ENCODE measurements around the gene IMMP2L. TPM values are rescaled to one million over a fixed set of nuclear protein-coding genes. Genes with fewer than 3 reads are reported as not detected.
A peak's percentile ranks its signal among the peaks of the same experiment; 100 is the strongest.

The IMMP2L gene
- total RNA-seq, 1 donor from 2014 or later, result 21.5 TPM

DNA sequence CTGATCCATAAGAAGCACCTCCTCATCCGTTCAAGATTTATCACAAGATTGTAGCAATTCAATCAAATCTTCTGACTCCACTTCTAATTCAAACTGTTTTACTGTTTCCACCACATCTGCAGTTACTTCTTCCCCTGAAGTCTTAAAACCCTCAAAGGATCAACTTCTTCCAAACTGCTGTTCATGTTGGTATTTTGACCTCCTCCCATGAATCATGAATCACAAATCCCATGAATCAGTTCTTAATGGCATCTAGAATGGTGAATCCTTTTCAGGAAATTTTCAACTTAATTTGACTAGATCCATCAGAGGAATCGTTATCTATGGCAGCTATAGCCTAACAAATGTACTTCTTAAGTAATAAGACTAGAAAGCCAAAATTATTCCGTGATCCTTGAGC lies 122.3 kb downstream of the IMMP2L start:
- Histone ChIP-seq H3K4me1 (no peaks in the 10 kb centered on the region), H3K9ac (no peak overlapping the region), H4K20me1 (ENCODE audit: low read depth) (no peaks in the 10 kb centered on the region), H3K79me2 (ENCODE audit: low read depth) (no peaks in the 10 kb centered on the region), H3F3A (ENCODE audit: low read depth) (no peaks in the 10 kb centered on the region), H3K27ac (no peak overlapping the region), H2AFZ (replicated peaks) (no peak overlapping the region), H3K27me3 (no peaks in the 10 kb centered on the region), H3K4me3 (no peak overlapping the region), H3K4me2 (no peak overlapping the region), H3K36me3 (no peaks in the 10 kb centered on the region), H3K9me3 (ENCODE audit: low read depth) (no peaks in the 10 kb centered on the region)
- no peak for TF ChIP-seq EZH2 (IDR thresholded peaks at IDR 0.05)
- TF ChIP-seq, protein P1, sequence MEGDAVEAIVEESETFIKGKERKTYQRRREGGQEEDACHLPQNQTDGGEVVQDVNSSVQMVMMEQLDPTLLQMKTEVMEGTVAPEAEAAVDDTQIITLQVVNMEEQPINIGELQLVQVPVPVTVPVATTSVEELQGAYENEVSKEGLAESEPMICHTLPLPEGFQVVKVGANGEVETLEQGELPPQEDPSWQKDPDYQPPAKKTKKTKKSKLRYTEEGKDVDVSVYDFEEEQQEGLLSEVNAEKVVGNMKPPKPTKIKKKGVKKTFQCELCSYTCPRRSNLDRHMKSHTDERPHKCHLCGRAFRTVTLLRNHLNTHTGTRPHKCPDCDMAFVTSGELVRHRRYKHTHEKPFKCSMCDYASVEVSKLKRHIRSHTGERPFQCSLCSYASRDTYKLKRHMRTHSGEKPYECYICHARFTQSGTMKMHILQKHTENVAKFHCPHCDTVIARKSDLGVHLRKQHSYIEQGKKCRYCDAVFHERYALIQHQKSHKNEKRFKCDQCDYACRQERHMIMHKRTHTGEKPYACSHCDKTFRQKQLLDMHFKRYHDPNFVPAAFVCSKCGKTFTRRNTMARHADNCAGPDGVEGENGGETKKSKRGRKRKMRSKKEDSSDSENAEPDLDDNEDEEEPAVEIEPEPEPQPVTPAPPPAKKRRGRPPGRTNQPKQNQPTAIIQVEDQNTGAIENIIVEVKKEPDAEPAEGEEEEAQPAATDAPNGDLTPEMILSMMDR (IDR thresholded peaks at IDR 0.05), result no peak
- TF ChIP-seq EZH2phosphoT487 (IDR thresholded peaks at IDR 0.05), result no peak
- Mint-ChIP-seq H3K27me3 (ENCODE audit: insufficient read depth, low read depth) (peaks cover 3% of the 10 kb centered on the region), H3K27ac (no peak overlapping the region), H3K4me1 (peaks cover 10% of the 10 kb centered on the region), H3K9me3 (peaks cover 10% of the 10 kb centered on the region), H3K4me3 (no peak overlapping the region), H3K36me3 (peaks cover 8% of the 10 kb centered on the region)
- no peak for DNase-seq (ENCODE audit: low spot score)

DNA sequence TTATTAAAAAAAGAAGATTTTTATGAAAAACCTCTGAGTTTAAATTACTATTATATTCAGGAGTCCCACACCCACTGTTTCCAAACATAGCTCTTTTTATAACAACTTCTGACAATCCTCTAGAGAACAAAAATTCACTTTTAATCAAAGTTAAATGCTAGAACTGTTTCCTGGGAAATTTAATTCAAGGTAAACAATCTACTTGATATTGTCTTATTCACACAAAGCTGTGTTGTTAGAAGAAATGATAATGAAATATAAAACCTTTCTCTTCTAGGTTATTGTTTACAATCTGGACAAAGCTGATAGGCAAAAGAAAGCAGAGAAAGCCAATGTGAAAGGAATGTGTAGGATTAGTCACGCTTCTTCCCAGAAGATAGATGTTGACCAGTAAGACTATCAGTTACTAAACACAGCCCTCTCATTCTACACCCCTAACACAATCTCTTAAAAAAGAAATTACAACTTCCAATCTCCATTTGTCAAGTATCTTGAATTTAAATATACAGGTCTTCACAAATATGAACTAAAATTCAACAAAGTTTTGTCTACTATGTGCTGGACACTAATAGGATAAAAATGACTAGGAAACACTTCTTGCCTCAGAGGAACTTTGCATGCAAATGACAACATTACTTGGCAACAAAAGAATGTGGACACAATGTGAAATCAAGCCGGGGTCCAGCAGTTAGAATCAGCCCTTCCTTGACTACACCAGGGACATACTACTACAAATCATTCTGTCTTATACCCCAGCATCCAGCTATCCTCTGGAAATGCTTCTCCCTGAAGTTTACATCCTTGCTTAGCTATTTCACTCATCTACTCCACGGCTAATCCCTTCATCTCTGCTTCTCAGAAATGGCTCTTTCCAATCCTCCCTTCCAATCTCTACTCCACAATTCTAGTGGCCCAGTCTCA lies 123.7 kb downstream of the IMMP2L start:
- Histone ChIP-seq H3K27ac (peak overlapping the region; percentile 56), H2AFZ (replicated peaks) (no peak overlapping the region), H3K4me1 (no peaks in the 10 kb centered on the region), H3K4me2 (no peak overlapping the region), H3F3A (ENCODE audit: low read depth) (no peaks in the 10 kb centered on the region), H3K9me3 (ENCODE audit: low read depth) (no peaks in the 10 kb centered on the region), H4K20me1 (ENCODE audit: low read depth) (no peaks in the 10 kb centered on the region), H3K9ac (no peak overlapping the region), H3K4me3 (no peak overlapping the region), H3K79me2 (ENCODE audit: low read depth) (no peaks in the 10 kb centered on the region), H3K36me3 (no peaks in the 10 kb centered on the region), H3K27me3 (no peaks in the 10 kb centered on the region)
- TF ChIP-seq EZH2 (IDR thresholded peaks at IDR 0.05), result no peak
- TF ChIP-seq, protein P1 (IDR thresholded peaks at IDR 0.05), result no peak
- TF ChIP-seq EZH2phosphoT487 (IDR thresholded peaks at IDR 0.05), result no peak
- peaks cover 20% of the 10 kb centered on the region for H3K9me3 Mint-ChIP-seq
- no peak overlapping the region for H3K4me3 Mint-ChIP-seq
- peaks cover 10% of the 10 kb centered on the region for H3K4me1 Mint-ChIP-seq
- peaks cover 3% of the 10 kb centered on the region for H3K27me3 Mint-ChIP-seq (ENCODE audit: insufficient read depth, low read depth)
- H3K36me3 Mint-ChIP-seq, result peaks cover 8% of the 10 kb centered on the region
- DNase-seq (ENCODE audit: low spot score), result peak; percentile 5
- H3K27ac Mint-ChIP-seq, result peak overlapping the region; percentile 88

DNA sequence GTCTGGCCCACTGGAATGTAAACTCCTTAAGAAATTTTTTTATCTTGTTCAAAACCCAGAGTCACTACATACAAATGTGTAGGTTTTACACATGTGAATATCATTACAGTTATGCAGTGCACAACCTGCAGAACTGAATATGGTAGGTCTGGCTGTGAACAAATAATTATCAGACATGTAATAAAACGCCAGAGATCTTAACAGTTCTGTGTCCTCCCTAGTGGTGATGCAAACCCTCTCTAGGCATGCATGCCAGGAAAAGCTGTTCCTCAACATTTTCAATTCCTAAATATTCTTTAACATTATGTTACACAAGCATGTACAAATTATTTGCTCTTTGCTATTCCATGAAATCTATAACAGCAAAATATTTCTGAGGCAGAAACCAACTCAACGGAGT lies 124.6 kb downstream of the IMMP2L start:
- Histone ChIP-seq H3K4me2 (no peak overlapping the region), H3F3A (ENCODE audit: low read depth) (no peaks in the 10 kb centered on the region), H3K79me2 (ENCODE audit: low read depth) (no peaks in the 10 kb centered on the region), H2AFZ (replicated peaks) (no peak overlapping the region), H3K27ac (no peak overlapping the region), H3K9ac (no peak overlapping the region), H3K9me3 (ENCODE audit: low read depth) (no peaks in the 10 kb centered on the region), H3K4me1 (no peaks in the 10 kb centered on the region), H3K4me3 (no peak overlapping the region), H4K20me1 (ENCODE audit: low read depth) (no peaks in the 10 kb centered on the region), H3K27me3 (no peaks in the 10 kb centered on the region), H3K36me3 (no peaks in the 10 kb centered on the region)
- H3K4me3 Mint-ChIP-seq, result no peak overlapping the region
- H3K27ac Mint-ChIP-seq, result no peak overlapping the region
- H3K9me3 Mint-ChIP-seq, result peaks cover 26% of the 10 kb centered on the region
- DNase-seq (ENCODE audit: low spot score), result no peak
- TF ChIP-seq EZH2 (IDR thresholded peaks at IDR 0.05), result no peak
- TF ChIP-seq EZH2phosphoT487 (IDR thresholded peaks at IDR 0.05), result no peak
- TF ChIP-seq, protein P1 (IDR thresholded peaks at IDR 0.05), result no peak
- peaks cover 3% of the 10 kb centered on the region for H3K27me3 Mint-ChIP-seq (ENCODE audit: insufficient read depth, low read depth)
- H3K4me1 Mint-ChIP-seq, result peaks cover 10% of the 10 kb centered on the region
- peaks cover 10% of the 10 kb centered on the region for H3K36me3 Mint-ChIP-seq
